NCI-H1694 (cell line): ENCODE data around the gene WBP2NL.

Experiments
- DNase-seq: peaks from one replicate; lab custom pipeline; 2025; lab: John Stamatoyannopoulos, UW

Gene WBP2NL

GRCh38 chr22:42072606-42073330 lies 74.2 kb downstream of the WBP2NL start:
- no peak for DNase-seq

- no peak for DNase-seq
These were observed 75.0 kb downstream of the WBP2NL start for GRCh38 chr22:42073621-42074041.

- no peak for DNase-seq
These were observed 75.7 kb downstream of the WBP2NL start, which contains the start of gene PHETA2 for GRCh38 chr22:42074132-42074811. Gene PHETA2, plus strand, starts transcription at chr22:42074248. Its CDS starts 3,046 bp downstream, at chr22:42077294.

GRCh38 chr22:42074846-42075676 lies 76.5 kb downstream of the WBP2NL start:
- no peak for DNase-seq

- DNase-seq: no peak
These were observed 78.3 kb downstream of the WBP2NL start for GRCh38 chr22:42076764-42077485.

GRCh38 chr22:42077486-42078125 lies 79.0 kb downstream of the WBP2NL start:
- DNase-seq: no peak
